Left lobe of liver (tissue), 2 donors: Measurements from ENCODE around the gene STAT1. TPM values are rescaled to one million over a fixed set of nuclear protein-coding genes. Genes with fewer than 3 reads are reported as not detected.

Experiments
- ATAC-seq: fragments of 200-7000 bp; cut with Tn5 transposase; one replicate; pipeline ENCODE4 v1.9.1; 2020; ENCODE audit warnings: mild to moderate bottlenecking, moderate library complexity
- DNase-seq: peaks from one replicate; pipeline ENCODE4 v3.0.0-alpha.2; 2020; ENCODE audit warnings: low spot score
- total RNA-seq: library from RNA; stranded (reverse); gene quantifications from one replicate; pipeline ENCODE4 v1.2.1, GENCODE V29; 2021
- donor health status: DM: no; HTN: no; CAD: no; lungs with moderate emphysema.
- donor health status: DM: no; HTN: yes; CAD: no.

Gene STAT1
- total RNA-seq, 1 donor from 2014 or later, result 26.1 TPM

DNA sequence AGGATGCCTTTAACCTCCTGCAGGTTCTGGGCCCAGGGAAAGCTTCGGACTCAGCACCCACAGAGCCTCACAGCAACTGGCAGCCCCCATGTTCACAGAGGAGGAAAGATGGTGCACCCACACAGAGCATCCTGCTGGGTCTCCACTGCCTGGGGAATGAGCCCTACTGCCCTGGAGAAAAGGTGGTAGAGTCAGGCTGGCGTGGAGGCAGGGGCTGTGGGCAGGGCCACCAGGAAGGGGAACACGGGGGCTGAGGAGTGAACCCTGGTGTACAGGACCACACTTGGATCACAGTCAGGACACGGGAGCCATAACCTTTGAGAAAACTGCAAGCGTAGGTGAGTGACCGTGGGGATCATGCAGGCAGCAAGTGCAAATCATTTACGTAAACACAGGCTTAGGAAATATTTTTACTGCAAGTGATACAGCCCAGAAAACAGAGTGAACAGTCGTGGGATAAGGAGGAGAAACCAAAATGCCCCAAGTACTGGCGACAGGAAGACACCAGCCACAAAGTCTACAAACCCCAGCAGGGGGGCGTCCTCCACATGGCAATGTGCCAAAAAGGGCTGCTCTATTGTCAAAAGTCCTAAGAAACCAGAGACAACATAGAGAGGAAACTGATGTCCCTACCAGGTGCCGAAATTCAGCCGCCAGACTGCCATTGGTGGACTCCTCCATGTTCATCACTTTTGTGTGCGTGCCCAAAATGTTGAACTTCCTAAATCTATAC, 27.6 kb downstream of the STAT1 start:
- DNase-seq, result peak; percentile 67
- peak; percentile 88 for ATAC-seq

GRCh38 chr2:190984595-190984994, 29.4 kb downstream of the STAT1 start:
- no peak for DNase-seq
- ATAC-seq, result no peak

- no peak for ATAC-seq
- DNase-seq, result no peak
Measured at GRCh38 chr2:190982262-190983034, 31.5 kb downstream of the STAT1 start.

DNA sequence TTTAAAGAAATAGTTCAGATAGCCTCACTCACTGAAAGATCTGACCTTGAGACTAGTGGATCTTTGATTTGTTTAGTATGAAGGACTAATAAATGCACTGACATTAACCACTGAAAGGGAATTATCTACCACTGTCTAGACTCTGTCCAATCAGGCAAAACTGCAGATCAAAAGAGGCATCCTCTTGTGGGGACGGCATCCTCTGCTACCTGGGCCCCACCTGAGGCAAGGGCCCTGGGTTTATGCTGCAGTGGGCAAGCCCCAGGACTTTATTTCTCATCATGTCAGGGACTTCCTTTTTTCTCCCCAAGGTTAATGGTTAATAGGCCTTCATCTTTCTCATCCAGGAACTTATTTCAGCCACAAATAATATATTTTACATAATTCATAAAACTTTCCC, 32.2 kb downstream of the STAT1 start:
- DNase-seq (no peak), ATAC-seq (no peak)

GRCh38 chr2:190981333-190981732, 32.6 kb downstream of the STAT1 start:
- ATAC-seq (no peak), DNase-seq (no peak)

DNA sequence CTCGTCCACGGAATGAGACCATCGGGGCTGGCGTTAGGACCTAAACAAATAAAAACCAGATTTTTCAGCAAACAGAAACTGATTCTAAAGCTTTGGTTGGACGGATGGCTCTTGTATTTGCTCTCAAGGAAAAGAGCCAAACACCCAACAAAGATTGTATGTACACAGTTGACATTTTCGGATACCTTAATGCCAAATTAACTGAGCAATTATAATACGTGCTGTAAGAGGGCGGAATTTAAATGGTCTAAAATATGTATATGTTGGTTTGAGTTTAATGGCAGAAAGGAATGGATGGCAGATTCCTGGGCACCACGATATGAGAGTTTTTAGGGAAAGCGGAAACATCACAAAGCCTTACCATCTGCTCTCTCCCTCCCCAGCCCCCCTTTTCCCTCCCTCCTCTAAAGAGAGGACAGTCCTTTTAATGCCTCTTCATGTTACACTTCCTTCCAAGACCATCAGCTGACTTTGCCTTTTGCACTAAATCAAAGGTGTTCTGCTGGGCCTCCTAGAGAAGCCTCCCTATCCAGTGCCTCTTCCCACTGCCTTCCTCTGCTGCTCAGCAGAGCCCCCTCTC, 33.3 kb downstream of the STAT1 start:
- ATAC-seq, result no peak
- no peak for DNase-seq

DNA sequence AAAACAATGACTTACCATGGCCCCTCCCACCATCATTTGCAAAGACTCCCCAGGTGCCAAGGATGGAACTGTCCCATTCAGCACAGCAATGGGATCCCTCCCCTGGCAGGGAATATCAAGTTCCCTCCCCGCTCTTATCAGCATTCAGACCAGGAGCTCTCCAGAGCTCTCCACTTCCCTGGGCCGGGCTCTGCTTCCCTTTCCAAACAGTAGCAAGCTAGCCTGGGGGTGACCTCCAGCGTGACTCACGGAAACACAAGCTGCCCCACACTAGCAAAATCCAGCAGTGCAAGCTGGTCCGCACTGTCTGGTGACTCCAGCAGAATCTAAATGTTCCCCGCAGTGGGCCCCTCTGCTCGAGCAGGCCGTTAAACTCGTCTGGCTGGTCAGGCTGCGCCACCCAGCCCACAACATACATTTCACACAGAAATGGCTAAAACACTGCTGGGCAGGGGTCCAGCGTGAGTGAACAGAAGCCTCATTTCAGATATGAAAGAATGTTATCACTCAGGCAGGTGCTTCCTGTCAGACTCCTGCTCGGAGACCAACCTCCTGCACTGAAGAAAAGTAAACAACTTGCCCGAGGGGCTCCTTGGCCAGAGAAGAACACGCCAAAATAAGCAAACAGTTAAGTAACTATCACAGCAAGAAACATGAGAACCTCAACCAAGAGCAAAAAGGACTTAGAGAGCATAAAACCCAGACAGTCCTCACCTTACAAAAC, 33.9 kb downstream of the STAT1 start:
- DNase-seq, result peak; percentile 56
- peak; percentile 81 for ATAC-seq

DNA sequence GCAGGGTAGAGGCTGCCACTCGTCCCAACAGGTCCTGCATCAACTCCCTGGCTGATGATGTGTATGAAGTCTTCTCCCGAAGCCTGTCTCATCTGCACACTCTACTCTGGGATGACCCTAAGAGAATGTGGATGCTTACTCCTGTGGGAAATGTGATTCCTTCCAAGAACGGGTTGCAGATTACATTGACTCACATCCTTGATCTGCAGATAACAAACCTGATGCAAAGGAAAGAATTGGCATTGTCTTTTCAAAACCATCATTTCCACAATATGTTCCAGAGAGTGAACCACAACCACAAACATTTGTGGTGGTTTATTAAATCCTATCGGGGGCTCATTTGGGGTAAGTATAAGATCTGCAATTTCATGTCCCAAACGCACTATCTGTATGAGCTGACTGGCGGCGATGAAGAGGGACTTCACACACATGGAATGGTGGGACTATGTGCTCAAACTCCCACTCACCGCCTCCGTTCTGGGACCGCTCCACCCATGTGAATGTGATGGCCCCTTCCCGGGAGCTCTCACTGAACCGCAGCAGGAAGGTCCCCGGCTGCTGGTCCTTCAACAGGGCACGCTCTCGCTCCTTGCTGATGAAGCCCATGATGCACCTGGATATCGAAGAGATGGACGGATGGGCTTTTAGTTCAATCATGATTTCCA, 35.5 kb downstream of the STAT1 start:
- no peak for ATAC-seq
- DNase-seq, result no peak

- DNase-seq, result no peak
Measured at GRCh38 chr2:190977505-190977904, 36.5 kb downstream of the STAT1 start.

GRCh38 chr2:190976521-190976920, 37.5 kb downstream of the STAT1 start:
- ATAC-seq (no peak), DNase-seq (no peak)

More at GRCh38 chr2:190977505-190977904, 36.5 kb downstream of the STAT1 start:
- no peak for ATAC-seq

- no peak for ATAC-seq
Measured at GRCh38 chr2:190974629-190975361, 39.2 kb downstream of the STAT1 start.

GRCh38 chr2:190973726-190974628, 40.0 kb downstream of the STAT1 start:
- DNase-seq (no peak), ATAC-seq (no peak)

More at GRCh38 chr2:190974629-190975361, 39.2 kb downstream of the STAT1 start:
- DNase-seq, result no peak

- ATAC-seq, result no peak
- DNase-seq, result no peak
Measured at GRCh38 chr2:190973262-190973661, 40.7 kb downstream of the STAT1 start.

GRCh38 chr2:190972846-190973245, 41.1 kb downstream of the STAT1 start:
- no peak for DNase-seq
- no peak for ATAC-seq

DNA sequence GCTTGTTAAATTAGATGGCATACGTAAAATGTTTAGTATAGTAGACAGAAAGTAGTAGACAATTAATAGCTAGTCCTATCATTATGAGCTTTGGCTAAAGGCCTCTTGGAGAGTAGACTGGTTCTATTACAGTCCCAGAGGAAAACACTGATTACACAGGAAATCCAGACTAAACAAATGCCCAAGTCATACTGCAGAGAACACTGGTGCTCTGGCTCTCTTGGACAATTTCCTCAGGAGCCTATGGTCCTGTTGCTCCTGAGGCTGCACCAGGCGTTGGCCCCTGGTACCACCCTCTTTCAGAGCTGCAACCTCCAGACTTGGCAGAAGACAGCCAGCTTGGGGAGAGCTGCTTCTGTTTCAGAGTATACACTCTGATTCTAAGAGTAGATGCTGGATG, 41.8 kb downstream of the STAT1 start:
- ATAC-seq (no peak), DNase-seq (no peak)

DNA sequence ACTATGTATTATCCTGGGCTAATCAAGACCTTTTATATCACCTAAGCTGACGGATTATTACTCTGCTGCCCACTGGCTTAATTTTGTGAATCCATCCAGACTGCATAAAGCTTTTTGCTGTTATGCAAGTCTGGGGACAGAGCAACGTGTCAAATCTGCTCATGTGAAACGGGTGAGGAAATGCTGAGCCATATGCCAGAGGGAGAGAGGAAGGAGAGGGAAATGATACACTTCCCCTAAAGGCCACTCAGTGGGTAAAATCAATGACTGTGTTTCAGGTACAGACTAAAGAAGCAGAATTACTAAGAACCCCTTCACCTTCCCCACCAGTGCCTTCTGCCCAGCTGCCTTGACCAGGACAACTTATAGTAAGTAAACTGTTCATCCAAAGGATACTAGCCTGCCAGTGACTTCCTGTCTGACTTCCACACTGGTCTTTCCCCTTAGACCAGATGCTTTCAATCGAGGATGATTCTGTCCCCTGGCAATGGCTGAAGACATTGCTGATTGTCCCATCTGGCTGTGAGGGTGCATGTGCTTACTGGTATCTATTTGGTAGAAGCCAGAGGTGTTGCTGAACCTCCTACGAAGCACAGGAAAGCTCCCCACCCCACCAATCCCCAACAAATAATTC, 43.0 kb downstream of the STAT1 start:
- ATAC-seq, result peak; percentile 41

GRCh38 chr2:190970160-190970559, 43.8 kb downstream of the STAT1 start:
- ATAC-seq, result no peak

More for the DNA sequence above, 43.0 kb downstream of the STAT1 start:
- DNase-seq, result no peak

DNA sequence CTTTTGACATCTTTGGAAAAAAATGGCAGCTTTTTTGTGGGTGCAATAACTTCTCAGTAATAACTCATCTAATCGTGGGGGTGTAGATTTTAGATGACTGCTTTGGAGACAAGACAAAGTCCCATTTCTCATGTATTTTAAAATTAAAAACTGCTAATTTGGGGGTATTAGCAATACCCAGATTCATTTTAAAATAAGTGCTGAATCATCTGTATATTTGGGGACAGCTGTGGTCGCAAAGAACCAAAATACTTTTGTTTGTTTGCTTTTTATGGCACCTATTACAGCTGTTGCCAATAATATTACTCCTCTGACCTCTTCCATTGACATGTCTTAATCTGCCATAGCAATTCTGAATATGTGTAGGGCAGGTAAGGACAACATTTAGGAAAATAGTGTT, 45.4 kb downstream of the STAT1 start:
- no peak for ATAC-seq
- DNase-seq, result no peak

More at GRCh38 chr2:190970160-190970559, 43.8 kb downstream of the STAT1 start:
- no peak for DNase-seq
